Muscle of leg (tissue), 11 donors: ENCODE results near the gene HPCA. TPM values are rescaled to one million over a fixed set of nuclear protein-coding genes. Genes with fewer than 3 reads are reported as not detected.

Experiments
- DNase-seq: peaks from one replicate; pipeline ENCODE4 v3.0.0; 2013
- H3K27ac ChIP-seq: one replicate; pipeline ENCODE4 v1.5.1; 2013; ENCODE audit warnings: mild to moderate bottlenecking, low read length, control low read depth
- H3K27me3 ChIP-seq: one replicate; pipeline ENCODE4 v1.6.1; 2013; ENCODE audit warnings: low read length; ENCODE audit not compliant: control insufficient read depth, insufficient read depth
- H3K36me3 ChIP-seq: one replicate; pipeline ENCODE4 v1.6.1; 2013; ENCODE audit warnings: low read length; ENCODE audit not compliant: control insufficient read depth, insufficient read depth
- H3K4me1 ChIP-seq: one replicate; pipeline ENCODE4 v1.6.1; 2013; ENCODE audit warnings: low read length; ENCODE audit not compliant: control insufficient read depth, insufficient read depth
- H3K4me3 ChIP-seq: one replicate; pipeline ENCODE4 v1.5.1; 2013; ENCODE audit warnings: low read length, control low read depth
- H3K9me3 ChIP-seq: replicated peaks from 2 replicates; pipeline ENCODE4 v1.6.1; 2013; ENCODE audit warnings: low read depth, low read length; ENCODE audit not compliant: control insufficient read depth
- WGBS: methylation state at CpG from one replicate; pipeline ENCODE4 v1.1.5; 2013; ENCODE audit warnings: missing lambda C conversion rate; ENCODE audit not compliant: insufficient coverage; 5-methylcytosine and 5-hydroxymethylcytosine counted together
- polyA plus RNA-seq, 8 donors: library from polyadenylated mRNA; unstranded; fragments of 120-200 nt; gene quantifications; one replicate each; pipeline versions ENCODE4 v1.2.1 to v1.2.3, GENCODE V29; 2013; ENCODE audit warnings: inconsistent platforms in 1 of 8, low replicate concordance in 1 of 8; ENCODE audit not compliant: insufficient read length in 8 of 8, insufficient read depth in 1 of 8
- total RNA-seq: library from RNA; stranded (reverse); fragments of 120-200 nt; gene quantifications from one replicate; pipeline ENCODE4 v1.2.4, GENCODE V29; 2013

HPCA gene
- total and polyA plus RNA-seq, 9 donors = 0.12 to 0.87 (median 0.40) TPM

DNA sequence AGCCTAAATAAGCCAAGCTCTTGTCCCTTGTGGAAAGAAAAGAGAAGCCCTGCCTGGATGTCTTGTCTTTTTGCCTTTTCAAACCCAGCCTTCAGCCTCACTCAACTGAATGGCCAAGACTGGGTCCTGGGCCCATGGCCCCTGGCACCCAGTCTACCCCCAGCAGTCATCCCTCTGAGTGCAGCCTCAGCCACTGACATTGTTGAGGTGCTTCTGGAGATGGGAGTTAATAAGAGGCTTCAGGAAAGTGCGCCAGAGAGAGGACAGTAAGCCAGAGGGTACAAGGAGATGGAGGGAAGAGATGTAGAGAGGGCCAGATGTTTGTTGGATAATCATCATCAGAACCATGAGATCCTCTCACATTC, 22.4 kb upstream of the HPCA start:
- peaks cover 71% of the 10 kb centered on the region for H3K36me3 ChIP-seq
- no CpG with 5 or more reads among the region's 1 CpG for WGBS
- DNase-seq = no peak
- no peaks in the 10 kb centered on the region for H3K27me3 ChIP-seq
- H3K27ac ChIP-seq = no peak overlapping the region
- no peaks in the 10 kb centered on the region for H3K9me3 ChIP-seq
- no peak overlapping the region for H3K4me3 ChIP-seq
- H3K4me1 ChIP-seq = peaks cover 32% of the 10 kb centered on the region

DNA sequence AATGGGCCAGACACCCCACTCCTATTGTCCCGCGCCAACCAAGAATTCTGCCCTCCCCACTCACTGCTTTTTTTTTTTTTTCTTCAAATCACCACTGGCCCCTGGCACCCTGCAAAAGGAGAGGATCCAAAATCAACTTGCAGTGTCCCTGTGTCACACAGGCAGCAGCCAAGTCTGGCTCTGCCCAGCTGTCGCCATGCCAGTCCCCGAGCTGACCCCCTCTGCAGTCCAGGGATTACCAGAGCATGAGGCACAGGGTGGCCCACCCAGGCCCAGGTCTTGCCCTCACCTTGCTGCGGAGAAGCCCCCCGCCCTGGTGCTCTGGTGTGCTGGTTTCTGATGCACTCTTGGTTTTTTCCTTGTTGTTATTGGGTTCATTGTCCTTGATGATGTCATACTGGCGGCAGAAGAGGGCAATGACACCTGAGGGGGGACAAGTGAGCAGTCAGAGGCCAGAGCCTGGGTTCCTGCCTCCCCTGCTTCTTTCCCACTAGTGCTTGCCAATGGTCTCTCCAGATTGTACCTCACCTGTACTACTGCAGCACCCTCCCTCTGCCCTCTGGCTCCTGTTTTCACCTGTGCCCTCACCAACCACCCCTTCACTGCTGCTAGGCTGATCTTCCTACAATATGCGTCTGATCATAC, 21.8 kb upstream of the HPCA start:
- WGBS = 90% methylated on average over 4 of the region's 8 CpGs
- H3K27ac ChIP-seq = no peak overlapping the region
- H3K4me3 ChIP-seq = no peak overlapping the region
- peaks cover 39% of the 10 kb centered on the region for H3K4me1 ChIP-seq
- no peaks in the 10 kb centered on the region for H3K9me3 ChIP-seq
- H3K27me3 ChIP-seq = no peaks in the 10 kb centered on the region
- DNase-seq = no peak
- H3K36me3 ChIP-seq = peaks cover 77% of the 10 kb centered on the region

- H3K4me3 ChIP-seq = no peak overlapping the region
- WGBS = no CpG with 5 or more reads among the region's 3 CpGs
- no peak for DNase-seq
- no peaks in the 10 kb centered on the region for H3K9me3 ChIP-seq
- H3K4me1 ChIP-seq = peaks cover 43% of the 10 kb centered on the region
- H3K27me3 ChIP-seq = no peaks in the 10 kb centered on the region
- peaks cover 76% of the 10 kb centered on the region for H3K36me3 ChIP-seq
- H3K27ac ChIP-seq = no peak overlapping the region
These were observed 20.5 kb upstream of the HPCA start for GRCh38 chr1:32865639-32866405.

- Histone ChIP-seq H3K9me3 (no peaks in the 10 kb centered on the region), H3K4me1 (peaks cover 46% of the 10 kb centered on the region), H3K27me3 (peaks cover 5% of the 10 kb centered on the region), H3K27ac (no peak overlapping the region), H3K4me3 (no peak overlapping the region), H3K36me3 (peaks cover 64% of the 10 kb centered on the region)
- DNase-seq = no peak
- WGBS = 79% methylated on average over 4 of the region's 5 CpGs
These were observed 19.1 kb upstream of the HPCA start for GRCh38 chr1:32867151-32867550.

DNA sequence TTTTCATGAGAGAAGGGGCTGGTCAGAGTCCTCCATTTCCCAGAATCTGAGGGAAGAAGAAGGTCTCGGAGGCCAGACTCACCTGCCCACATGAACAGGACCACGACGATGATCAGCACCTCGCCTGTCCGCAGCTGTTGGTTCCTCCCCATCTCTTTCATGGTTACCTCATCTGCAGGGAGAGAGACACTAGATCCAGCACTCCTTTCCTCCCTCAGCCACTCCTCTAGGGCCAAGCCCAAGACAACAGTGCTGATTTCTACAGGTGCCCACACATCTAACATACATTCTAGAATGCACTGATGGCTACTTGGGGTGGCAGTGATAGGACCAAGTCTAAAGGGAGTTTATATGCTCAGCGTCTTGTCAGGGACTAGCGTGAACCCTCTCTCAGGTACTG, 18.6 kb upstream of the HPCA start:
- H3K4me3 ChIP-seq = no peak overlapping the region
- H3K4me1 ChIP-seq = peaks cover 47% of the 10 kb centered on the region
- no peak overlapping the region for H3K27ac ChIP-seq
- peaks cover 5% of the 10 kb centered on the region for H3K27me3 ChIP-seq
- WGBS = 88% methylated on average over 4 of the region's 7 CpGs
- no peaks in the 10 kb centered on the region for H3K9me3 ChIP-seq
- peaks cover 59% of the 10 kb centered on the region for H3K36me3 ChIP-seq
- no peak for DNase-seq

- Histone ChIP-seq H3K4me3 (no peak overlapping the region), H3K36me3 (peaks cover 55% of the 10 kb centered on the region)
- 91% methylated on average over 9 of the region's 13 CpGs for WGBS
These were observed 18.2 kb upstream of the HPCA start for GRCh38 chr1:32868085-32868484.

GRCh38 chr1:32868806-32869455, 17.4 kb upstream of the HPCA start:
- H3K4me1 ChIP-seq = peaks cover 45% of the 10 kb centered on the region

More at GRCh38 chr1:32868085-32868484, 18.2 kb upstream of the HPCA start:
- peaks cover 52% of the 10 kb centered on the region for H3K4me1 ChIP-seq
- no peaks in the 10 kb centered on the region for H3K9me3 ChIP-seq
- H3K27me3 ChIP-seq = peaks cover 5% of the 10 kb centered on the region
- H3K27ac ChIP-seq = no peak overlapping the region
- no peak for DNase-seq

DNA sequence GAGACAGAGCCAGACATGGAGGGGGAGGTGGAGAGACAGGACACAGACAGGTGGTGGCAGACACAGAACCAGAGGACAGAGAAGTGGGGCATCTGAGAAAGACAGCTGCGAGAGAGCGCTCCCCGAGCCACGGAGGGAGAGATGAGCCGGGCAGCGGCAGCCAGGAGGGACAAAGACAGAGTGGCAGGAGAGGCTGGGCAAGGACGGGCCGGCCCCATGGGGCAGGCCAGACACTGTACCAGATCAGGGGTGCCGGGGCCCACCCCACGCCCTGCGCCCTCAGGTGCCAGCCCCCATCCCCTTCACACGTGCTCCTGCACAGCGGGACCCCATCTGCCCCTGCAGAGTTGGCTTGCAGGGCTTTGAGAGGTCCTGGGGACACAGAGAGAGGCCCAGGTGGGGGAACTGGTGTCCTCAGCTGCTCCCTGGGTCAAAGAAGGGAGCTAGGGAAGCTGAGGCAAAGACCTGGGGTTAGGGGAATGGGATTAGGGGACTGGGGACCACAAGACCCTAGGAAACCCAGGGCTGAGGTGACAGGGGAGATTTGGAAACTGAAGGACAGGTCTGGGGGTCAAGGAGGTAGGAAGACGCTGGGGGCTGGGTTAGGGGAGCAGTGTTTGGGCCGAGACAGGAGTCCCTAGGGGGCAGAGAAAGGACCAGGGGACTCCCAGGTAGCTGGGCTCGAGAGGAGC, 16.2 kb upstream of the HPCA start:
- peak overlapping the region; percentile 86 for H3K27ac ChIP-seq
- peak overlapping the region; percentile 59 for H3K4me3 ChIP-seq
- H3K27me3 ChIP-seq = peaks cover 5% of the 10 kb centered on the region
- peaks cover 37% of the 10 kb centered on the region for H3K4me1 ChIP-seq
- whole genome bisulfite sequencing = 19% methylated on average over 12 of the region's 16 CpGs
- H3K9me3 ChIP-seq = no peaks in the 10 kb centered on the region
- H3K36me3 ChIP-seq = peaks cover 36% of the 10 kb centered on the region
- peak; percentile 74 for DNase-seq

More at GRCh38 chr1:32868806-32869455, 17.4 kb upstream of the HPCA start:
- 90% methylated on average over 5 of the region's 9 CpGs for WGBS
- peaks cover 46% of the 10 kb centered on the region for H3K36me3 ChIP-seq
- H3K27ac ChIP-seq = peak overlapping the region; percentile 65
- peak overlapping the region; percentile 1 for H3K4me3 ChIP-seq
- H3K9me3 ChIP-seq = no peaks in the 10 kb centered on the region
- peaks cover 5% of the 10 kb centered on the region for H3K27me3 ChIP-seq
- no peak for DNase-seq

DNA sequence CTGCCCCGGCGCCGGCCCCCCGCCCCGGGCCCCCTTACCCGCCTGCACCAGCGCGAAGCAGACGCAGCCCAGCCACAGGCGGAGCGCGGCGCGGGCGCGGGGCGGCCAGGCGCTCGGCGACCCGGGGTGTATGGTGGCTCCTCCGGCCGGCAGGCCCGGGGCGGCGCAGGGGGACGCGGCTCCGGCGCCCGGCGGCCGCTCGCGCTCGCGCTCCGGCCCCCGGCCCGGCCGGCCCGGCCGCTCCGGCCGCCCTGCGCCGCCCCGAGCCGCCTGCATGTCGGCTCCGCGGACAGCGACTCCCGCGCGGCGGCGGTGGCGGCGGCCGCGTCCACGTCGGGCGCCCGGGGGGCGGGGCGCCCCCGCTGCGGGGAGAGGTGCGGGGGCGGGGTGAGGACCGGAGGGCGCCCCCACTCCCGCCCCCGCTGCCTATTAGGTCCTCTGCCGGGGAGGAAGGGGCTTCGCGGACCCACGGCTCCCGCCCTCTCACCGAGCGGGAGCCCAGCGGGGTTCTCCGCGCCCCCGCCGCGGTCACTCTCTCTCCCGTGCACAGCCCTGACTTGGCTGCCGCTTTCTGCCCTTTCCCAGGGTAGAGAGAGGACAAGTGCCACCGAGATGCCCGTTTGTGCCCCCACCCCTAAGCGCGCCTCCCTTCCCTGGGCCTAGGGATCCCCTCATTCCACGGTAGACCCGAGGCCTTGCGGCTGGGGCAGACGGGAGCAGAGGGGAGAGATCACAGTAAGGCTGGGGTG, 15.5 kb upstream of the HPCA start, which contains the start of gene FNDC5:
Gene FNDC5, minus strand, starts transcription at position 298 of the 749 bp plus-strand sequence.
- Histone ChIP-seq H3K36me3 (peaks cover 34% of the 10 kb centered on the region), H3K27me3 (peaks cover 5% of the 10 kb centered on the region), H3K4me1 (peaks cover 37% of the 10 kb centered on the region), H3K4me3 (peak within 1 kb of the TSS; percentile 73), H3K27ac (peak within 1 kb of the TSS; percentile 92), H3K9me3 (no peaks in the 10 kb centered on the region)
- WGBS = under 1% methylated on average over 90 of the region's 99 CpGs
- DNase-seq = peak; percentile 79
